ENCODE results near the gene TSBP1.

Gene TSBP1

GRCh38 chr6:32255199-32256153 lies 116.2 kb downstream of the TSBP1 start:
- TF ChIP-seq GATA2 (IDR thresholded peaks at IDR 0.05; ENCODE audit: low read depth, low read length) (no peak), GATA3 (IDR thresholded peaks at IDR 0.05; ENCODE audit: low read depth, low read length) (no peak)

GRCh38 chr6:32254761-32255198 lies 116.9 kb downstream of the TSBP1 start:
- TF ChIP-seq GATA3 (IDR thresholded peaks at IDR 0.05; ENCODE audit: low read depth, low read length) (no peak), GATA2 (IDR thresholded peaks at IDR 0.05; ENCODE audit: low read depth, low read length) (no peak)

GRCh38 chr6:32252331-32253009 lies 119.2 kb downstream of the TSBP1 start:
- TF ChIP-seq GATA2 (IDR thresholded peaks at IDR 0.05; ENCODE audit: low read depth, low read length) (no peak), GATA3 (IDR thresholded peaks at IDR 0.05; ENCODE audit: low read depth, low read length) (no peak)

GRCh38 chr6:32249262-32249661 lies 122.4 kb downstream of the TSBP1 start:
- TF ChIP-seq GATA2 (IDR thresholded peaks at IDR 0.05; ENCODE audit: low read depth, low read length) = no peak
- no peak for TF ChIP-seq GATA3 (IDR thresholded peaks at IDR 0.05; ENCODE audit: low read depth, low read length)

GRCh38 chr6:32247401-32247800 lies 124.3 kb downstream of the TSBP1 start:
- TF ChIP-seq GATA3 (IDR thresholded peaks at IDR 0.05; ENCODE audit: low read depth, low read length) (no peak), GATA2 (IDR thresholded peaks at IDR 0.05; ENCODE audit: low read depth, low read length) (no peak)

GRCh38 chr6:32244946-32245398 lies 126.7 kb downstream of the TSBP1 start:
- TF ChIP-seq GATA2 (IDR thresholded peaks at IDR 0.05; ENCODE audit: low read depth, low read length) = no peak
- no peak for TF ChIP-seq GATA3 (IDR thresholded peaks at IDR 0.05; ENCODE audit: low read depth, low read length)

- TF ChIP-seq GATA3 (IDR thresholded peaks at IDR 0.05; ENCODE audit: low read depth, low read length) = no peak
- TF ChIP-seq GATA2 (IDR thresholded peaks at IDR 0.05; ENCODE audit: low read depth, low read length) = no peak
Observed at GRCh38 chr6:32244270-32244669, 127.4 kb downstream of the TSBP1 start.
